Upper lobe of right lung (tissue), 1 donor: ENCODE results near the gene PHACTR3. TPM values are rescaled to one million over a fixed set of nuclear protein-coding genes. Genes with fewer than 3 reads are reported as not detected.
A peak's percentile ranks its signal among the peaks of the same experiment; 100 is the strongest.

ENCODE experiments used
- ATAC-seq: fragments of 200-7000 bp; cut with Tn5 transposase; one replicate; pipeline ENCODE4 v1.9.1; 2020; ENCODE audit warnings: mild to moderate bottlenecking, moderate library complexity
- DNase-seq: peaks from one replicate; pipeline ENCODE4 v3.0.0-alpha.2; 2020
- H3K27ac ChIP-seq: fragments of 200-600 bp; one replicate; pipeline ENCODE4 v1.8.0; 2022
- H3K27me3 ChIP-seq: fragments of 200-600 bp; one replicate; pipeline ENCODE4 v1.8.0; 2022; ENCODE audit warnings: mild to moderate bottlenecking
- H3K36me3 ChIP-seq: fragments of 200-600 bp; one replicate; pipeline ENCODE4 v1.8.0; 2022
- H3K4me1 ChIP-seq: fragments of 200-600 bp; one replicate; pipeline ENCODE4 v1.8.0; 2022
- H3K4me3 ChIP-seq: fragments of 200-600 bp; one replicate; pipeline ENCODE4 v1.8.0; 2022; ENCODE audit warnings: mild to moderate bottlenecking
- H3K9me3 ChIP-seq: fragments of 200-600 bp; one replicate; pipeline ENCODE4 v1.8.0; 2022
- intact Hi-C: fragments of 100-400 bp; cut with DNase I; formaldehyde crosslinking; loops from one replicate; pipeline ENCODE4 v1.11.0; 2022
- total RNA-seq: library from RNA; stranded (reverse); fragmentation: NEBNext Ultra II Directional; extraction: Animal tissue kit (Norgen Biotek cat#: 25700); gene quantifications from one replicate; pipeline ENCODE4 v1.2.1, GENCODE V29; 2021
- TF ChIP-seq, protein P1 (sequence below): fragments of 200-600 bp; IDR thresholded peaks from one replicate; pipeline ENCODE4 v1.8.0; 2022; ENCODE audit warnings: antibody characterized with exemption
- donor health status: DM: no; HTN: yes; CAD: no; lungs with severe emphysema.

PHACTR3 gene
- total RNA-seq, 1 donor from 2014 or later, result 18.2 TPM

DNA sequence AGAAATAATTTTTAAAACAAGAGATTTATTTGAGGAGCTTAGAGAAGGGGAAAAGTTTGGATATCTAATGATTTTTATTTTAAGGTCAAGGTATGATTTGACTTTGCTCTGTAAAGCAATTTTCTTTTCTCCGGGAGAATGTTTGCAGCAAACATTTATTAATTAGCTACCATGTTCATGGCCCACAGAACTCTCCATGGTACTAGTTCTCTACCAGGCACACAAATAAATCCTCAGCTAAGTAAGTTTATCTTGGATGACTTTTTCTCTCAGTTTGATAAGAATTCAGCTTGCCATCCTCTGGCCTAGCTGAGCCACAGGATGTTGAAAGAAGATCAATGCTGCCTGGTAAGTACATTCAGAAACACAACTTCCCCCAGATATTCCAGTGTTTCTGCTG is 94.3 kb downstream of the PHACTR3 start:
- Histone ChIP-seq H3K27ac (no peak overlapping the region), H3K36me3 (no peaks in the 10 kb centered on the region), H3K4me3 (no peak overlapping the region), H3K27me3 (no peaks in the 10 kb centered on the region), H3K9me3 (no peaks in the 10 kb centered on the region), H3K4me1 (no peaks in the 10 kb centered on the region)
- ATAC-seq (no peak), DNase-seq (no peak)
- intact Hi-C loops, result no loop called here
- TF ChIP-seq, protein P1, sequence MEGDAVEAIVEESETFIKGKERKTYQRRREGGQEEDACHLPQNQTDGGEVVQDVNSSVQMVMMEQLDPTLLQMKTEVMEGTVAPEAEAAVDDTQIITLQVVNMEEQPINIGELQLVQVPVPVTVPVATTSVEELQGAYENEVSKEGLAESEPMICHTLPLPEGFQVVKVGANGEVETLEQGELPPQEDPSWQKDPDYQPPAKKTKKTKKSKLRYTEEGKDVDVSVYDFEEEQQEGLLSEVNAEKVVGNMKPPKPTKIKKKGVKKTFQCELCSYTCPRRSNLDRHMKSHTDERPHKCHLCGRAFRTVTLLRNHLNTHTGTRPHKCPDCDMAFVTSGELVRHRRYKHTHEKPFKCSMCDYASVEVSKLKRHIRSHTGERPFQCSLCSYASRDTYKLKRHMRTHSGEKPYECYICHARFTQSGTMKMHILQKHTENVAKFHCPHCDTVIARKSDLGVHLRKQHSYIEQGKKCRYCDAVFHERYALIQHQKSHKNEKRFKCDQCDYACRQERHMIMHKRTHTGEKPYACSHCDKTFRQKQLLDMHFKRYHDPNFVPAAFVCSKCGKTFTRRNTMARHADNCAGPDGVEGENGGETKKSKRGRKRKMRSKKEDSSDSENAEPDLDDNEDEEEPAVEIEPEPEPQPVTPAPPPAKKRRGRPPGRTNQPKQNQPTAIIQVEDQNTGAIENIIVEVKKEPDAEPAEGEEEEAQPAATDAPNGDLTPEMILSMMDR, result no peak

- TF ChIP-seq, protein P1, result no peak
- ATAC-seq (no peak), DNase-seq (no peak)
- no peaks in the 10 kb centered on the region for H3K9me3 ChIP-seq
- no peak overlapping the region for H3K4me3 ChIP-seq
- H3K4me1 ChIP-seq, result no peaks in the 10 kb centered on the region
- peaks cover 4% of the 10 kb centered on the region for H3K27me3 ChIP-seq
- H3K36me3 ChIP-seq, result no peaks in the 10 kb centered on the region
- intact Hi-C loops, result no loop called here
- no peak overlapping the region for H3K27ac ChIP-seq
Measured at GRCh38 chr20:59701236-59701635, 96.9 kb downstream of the PHACTR3 start.

- intact Hi-C loops, result no loop called here
- H3K4me3 ChIP-seq, result no peak overlapping the region
- ATAC-seq (no peak), DNase-seq (no peak)
- H3K4me1 ChIP-seq, result no peaks in the 10 kb centered on the region
- no peaks in the 10 kb centered on the region for H3K36me3 ChIP-seq
- H3K27ac ChIP-seq, result no peak overlapping the region
- H3K9me3 ChIP-seq, result no peaks in the 10 kb centered on the region
- TF ChIP-seq, protein P1, result no peak
- peaks cover 4% of the 10 kb centered on the region for H3K27me3 ChIP-seq
Measured at GRCh38 chr20:59703046-59703445, 98.7 kb downstream of the PHACTR3 start.

- TF ChIP-seq, protein P1, result no peak
- Histone ChIP-seq H3K4me1 (no peaks in the 10 kb centered on the region), H3K9me3 (no peaks in the 10 kb centered on the region), H3K4me3 (no peak overlapping the region), H3K27ac (no peak overlapping the region), H3K36me3 (no peaks in the 10 kb centered on the region), H3K27me3 (peaks cover 4% of the 10 kb centered on the region)
- intact Hi-C loops, result no loop called here
- DNase-seq, result no peak
- ATAC-seq, result peak; percentile 58
Measured at GRCh38 chr20:59705651-59706399, 101.5 kb downstream of the PHACTR3 start.

DNA sequence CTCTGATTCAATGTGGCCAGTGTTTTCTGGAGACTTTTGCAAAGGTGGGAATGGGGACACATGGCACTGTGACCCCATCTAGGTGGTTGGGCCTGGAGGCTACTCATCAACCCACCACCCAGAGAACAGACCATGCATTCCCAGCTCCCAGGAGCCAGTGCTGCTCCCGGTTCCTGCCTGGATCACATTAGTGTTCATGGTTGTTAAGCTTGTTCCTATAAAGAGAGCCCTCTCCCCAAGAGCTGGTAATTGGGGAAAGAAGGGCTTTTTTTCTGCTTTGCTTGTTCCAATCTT is 102.0 kb downstream of the PHACTR3 start:
- Histone ChIP-seq H3K4me1 (no peaks in the 10 kb centered on the region), H3K9me3 (no peaks in the 10 kb centered on the region), H3K27me3 (peaks cover 4% of the 10 kb centered on the region), H3K27ac (no peak overlapping the region), H3K36me3 (no peaks in the 10 kb centered on the region), H3K4me3 (no peak overlapping the region)
- no peak for DNase-seq
- TF ChIP-seq, protein P1, result no peak
- intact Hi-C loops, result no loop called here
- no peak for ATAC-seq

- ATAC-seq, result no peak
Measured at GRCh38 chr20:59708326-59708725, 104.0 kb downstream of the PHACTR3 start.

More at GRCh38 chr20:59708326-59708725, 104.0 kb downstream of the PHACTR3 start:
- no peaks in the 10 kb centered on the region for H3K4me1 ChIP-seq
- H3K9me3 ChIP-seq, result no peaks in the 10 kb centered on the region
- intact Hi-C loops, result no loop called here
- no peaks in the 10 kb centered on the region for H3K36me3 ChIP-seq
- no peak overlapping the region for H3K4me3 ChIP-seq
- H3K27me3 ChIP-seq, result peaks cover 4% of the 10 kb centered on the region
- no peak for DNase-seq
- TF ChIP-seq, protein P1, result no peak
- H3K27ac ChIP-seq, result no peak overlapping the region
